DND-41 (cell line): ENCODE measurements around the gene PSMD14.

Experiments
- ATAC-seq: fragments of 200-7000 bp; cut with Tn5 transposase; 3 replicates; pipeline ENCODE4 v1.9.1; 2021; ENCODE audit warnings: low read depth; ENCODE audit not compliant: insufficient read depth
- DNase-seq: peaks from one replicate; pipeline ENCODE4 v3.0.0-alpha.2; 2020
- H2AFZ ChIP-seq: 2 replicates; pipeline ENCODE4 v1.6.0; 2012; ENCODE audit warnings: low read depth, low read length
- H3K27ac ChIP-seq: 2 replicates; pipeline ENCODE4 v1.5.1; 2012; ENCODE audit warnings: low read length, inconsistent platforms
- H3K27me3 ChIP-seq: fragments of 200-600 bp; sonication (generic); 2 replicates; pipeline ENCODE4 v1.6.0; 2012; ENCODE audit warnings: low read length, mild to moderate bottlenecking, inconsistent platforms; ENCODE audit not compliant: insufficient read depth, poor library complexity
- H3K36me3 ChIP-seq: 2 replicates; pipeline ENCODE4 v1.5.1; 2012; ENCODE audit warnings: low read length, inconsistent platforms; ENCODE audit not compliant: insufficient read depth
- H3K4me1 ChIP-seq: 2 replicates; pipeline ENCODE4 v1.5.1; 2012; ENCODE audit warnings: mild to moderate bottlenecking, low read length; ENCODE audit not compliant: insufficient read depth
- H3K4me2 ChIP-seq: 2 replicates; pipeline ENCODE4 v1.6.0; 2012; ENCODE audit warnings: mild to moderate bottlenecking, moderate library complexity, low read length, inconsistent platforms; ENCODE audit not compliant: insufficient read depth
- H3K4me3 ChIP-seq, 2 experiments: fragments of 200-600 bp in 1 of 2; shearing (Covaris generic) in 1 of 2; 2 replicates each; pipeline ENCODE4 v1.5.1; 2012 to 2016; ENCODE audit warnings: inconsistent platforms in 2 of 2, low read length in 2 of 2, mild to moderate bottlenecking in 2 of 2, low read depth in 1 of 2, moderate library complexity in 1 of 2
- H3K79me2 ChIP-seq: 2 replicates; pipeline ENCODE4 v1.6.0; 2012; ENCODE audit warnings: low read length, inconsistent platforms; ENCODE audit not compliant: insufficient read depth
- H3K9ac ChIP-seq: 2 replicates; pipeline ENCODE4 v1.6.0; 2012; ENCODE audit warnings: low read depth, mild to moderate bottlenecking, inconsistent platforms, low read length, moderate library complexity
- H3K9me3 ChIP-seq: 2 replicates; pipeline ENCODE4 v1.5.1; 2012; ENCODE audit warnings: low read length, moderate library complexity, mild to moderate bottlenecking, inconsistent platforms; ENCODE audit not compliant: insufficient read depth, severe bottlenecking
- H4K20me1 ChIP-seq: 2 replicates; pipeline ENCODE4 v1.6.0; 2012; ENCODE audit warnings: low read length; ENCODE audit not compliant: insufficient read depth
- EZH2 ChIP-seq: IDR thresholded peaks from 3 replicates; pipeline ENCODE4 v1.6.1; 2012; ENCODE audit warnings: borderline replicate concordance, low read depth, mild to moderate bottlenecking, moderate library complexity, low read length, inconsistent platforms; ENCODE audit not compliant: severe bottlenecking
- TF ChIP-seq, protein P1 (sequence below): IDR thresholded peaks from 2 replicates; pipeline ENCODE4 v1.5.1; 2012; ENCODE audit warnings: borderline replicate concordance, low read length, moderate library complexity, mild to moderate bottlenecking; ENCODE audit not compliant: poor library complexity, severe bottlenecking; ENCODE audit errors: extremely low read depth

PSMD14 gene

DNA sequence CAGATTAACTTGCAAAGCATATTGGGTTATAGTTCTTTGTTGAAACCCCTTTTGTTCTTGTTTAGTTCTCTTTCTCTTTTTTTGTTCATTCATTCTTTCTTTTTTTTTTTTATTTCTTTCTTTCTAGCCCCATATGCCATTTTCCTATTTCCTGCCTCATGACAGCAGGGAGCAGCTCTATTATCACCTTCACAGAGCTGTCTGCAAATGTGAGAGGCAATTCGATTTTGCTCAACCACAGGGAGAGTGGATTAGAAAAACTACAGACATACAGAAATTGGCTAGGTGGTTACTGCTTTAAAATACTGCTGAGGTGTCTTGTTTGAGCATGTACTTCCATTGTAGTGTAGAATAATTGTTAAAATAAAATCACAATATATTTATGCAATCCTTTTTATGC is 63.6 kb downstream of the PSMD14 start:
- Histone ChIP-seq H3K9me3 (no peaks in the 10 kb centered on the region), H4K20me1 (peaks cover 5% of the 10 kb centered on the region; the same call in 1 of the 2 replicates), H3K9ac (no peak overlapping the region), H3K4me1 (no peaks in the 10 kb centered on the region), H2AFZ (no peak overlapping the region), H3K27ac (no peak overlapping the region), H3K4me2 (no peak overlapping the region), H3K36me3 (peaks cover 63% of the 10 kb centered on the region), H3K79me2 (peaks cover 3% of the 10 kb centered on the region; the same call in 1 of the 2 replicates), H3K27me3 (no peaks in the 10 kb centered on the region), H3K4me3 (no peak overlapping the region)
- no peak for TF ChIP-seq EZH2
- TF ChIP-seq, protein P1, sequence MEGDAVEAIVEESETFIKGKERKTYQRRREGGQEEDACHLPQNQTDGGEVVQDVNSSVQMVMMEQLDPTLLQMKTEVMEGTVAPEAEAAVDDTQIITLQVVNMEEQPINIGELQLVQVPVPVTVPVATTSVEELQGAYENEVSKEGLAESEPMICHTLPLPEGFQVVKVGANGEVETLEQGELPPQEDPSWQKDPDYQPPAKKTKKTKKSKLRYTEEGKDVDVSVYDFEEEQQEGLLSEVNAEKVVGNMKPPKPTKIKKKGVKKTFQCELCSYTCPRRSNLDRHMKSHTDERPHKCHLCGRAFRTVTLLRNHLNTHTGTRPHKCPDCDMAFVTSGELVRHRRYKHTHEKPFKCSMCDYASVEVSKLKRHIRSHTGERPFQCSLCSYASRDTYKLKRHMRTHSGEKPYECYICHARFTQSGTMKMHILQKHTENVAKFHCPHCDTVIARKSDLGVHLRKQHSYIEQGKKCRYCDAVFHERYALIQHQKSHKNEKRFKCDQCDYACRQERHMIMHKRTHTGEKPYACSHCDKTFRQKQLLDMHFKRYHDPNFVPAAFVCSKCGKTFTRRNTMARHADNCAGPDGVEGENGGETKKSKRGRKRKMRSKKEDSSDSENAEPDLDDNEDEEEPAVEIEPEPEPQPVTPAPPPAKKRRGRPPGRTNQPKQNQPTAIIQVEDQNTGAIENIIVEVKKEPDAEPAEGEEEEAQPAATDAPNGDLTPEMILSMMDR: no peak
- ATAC-seq: no peak
- no peak for DNase-seq

DNA sequence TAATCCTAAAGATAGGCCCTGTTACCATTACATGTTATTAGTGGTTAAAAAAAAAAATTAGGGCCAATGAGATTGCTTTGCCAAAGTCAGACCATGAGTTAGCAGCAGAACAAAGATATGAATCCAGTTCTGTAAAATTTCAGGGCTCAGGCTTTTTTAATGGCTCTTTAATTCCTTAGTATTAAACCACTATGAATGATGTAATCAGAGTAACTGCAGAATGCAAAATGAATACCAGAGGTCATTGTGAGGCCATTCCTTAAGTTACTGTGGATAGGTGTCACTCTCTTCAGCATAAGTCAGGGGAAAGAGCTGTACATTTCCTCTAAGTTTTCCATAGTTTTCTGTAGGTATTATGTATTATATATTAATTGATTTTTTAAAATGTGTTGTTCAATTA is 65.7 kb downstream of the PSMD14 start:
- H4K20me1 ChIP-seq: no peaks in the 10 kb centered on the region
- ATAC-seq (no peak), DNase-seq (no peak)
- no peaks in the 10 kb centered on the region; the same call in 1 of the 2 replicates for H3K79me2 ChIP-seq
- no peaks in the 10 kb centered on the region for H3K27me3 ChIP-seq
- no peak overlapping the region for H3K4me3 ChIP-seq
- H3K9me3 ChIP-seq: no peaks in the 10 kb centered on the region
- H3K36me3 ChIP-seq: peaks cover 58% of the 10 kb centered on the region
- no peaks in the 10 kb centered on the region for H3K4me1 ChIP-seq
- no peak overlapping the region for H3K4me2 ChIP-seq
- no peak overlapping the region for H2AFZ ChIP-seq
- no peak overlapping the region for H3K9ac ChIP-seq
- no peak overlapping the region for H3K27ac ChIP-seq
- TF ChIP-seq, protein P1: no peak
- no peak for TF ChIP-seq EZH2

DNA sequence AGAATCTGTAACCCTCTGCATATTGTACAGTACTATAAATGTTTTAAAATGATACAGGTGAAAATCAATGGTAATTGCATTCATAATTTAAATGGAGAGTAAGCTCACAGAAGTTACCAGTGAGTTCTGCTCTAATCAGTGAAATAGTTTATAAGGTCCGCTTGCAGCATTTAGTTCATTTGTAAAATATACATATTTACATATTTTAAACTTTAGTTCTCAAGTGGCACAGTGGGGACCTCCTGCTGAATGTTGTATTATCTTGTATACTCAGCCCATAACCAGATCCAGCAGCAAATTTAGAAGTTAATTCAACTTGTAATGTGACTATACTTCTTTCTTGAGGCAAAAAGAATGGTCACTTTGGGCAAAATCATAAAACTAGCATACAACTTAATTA is 66.2 kb downstream of the PSMD14 start:
- Histone ChIP-seq H3K9ac (no peak overlapping the region), H3K79me2 (peaks cover under 1% of the 10 kb centered on the region; the same call in 1 of the 2 replicates), H3K4me3 (no peak overlapping the region), H3K27ac (no peak overlapping the region), H4K20me1 (no peaks in the 10 kb centered on the region), H3K9me3 (no peaks in the 10 kb centered on the region), H3K27me3 (no peaks in the 10 kb centered on the region), H3K36me3 (peaks cover 56% of the 10 kb centered on the region), H2AFZ (no peak overlapping the region), H3K4me2 (no peak overlapping the region), H3K4me1 (no peaks in the 10 kb centered on the region)
- ATAC-seq (no peak), DNase-seq (no peak)
- TF ChIP-seq, protein P1: no peak
- TF ChIP-seq EZH2: no peak

DNA sequence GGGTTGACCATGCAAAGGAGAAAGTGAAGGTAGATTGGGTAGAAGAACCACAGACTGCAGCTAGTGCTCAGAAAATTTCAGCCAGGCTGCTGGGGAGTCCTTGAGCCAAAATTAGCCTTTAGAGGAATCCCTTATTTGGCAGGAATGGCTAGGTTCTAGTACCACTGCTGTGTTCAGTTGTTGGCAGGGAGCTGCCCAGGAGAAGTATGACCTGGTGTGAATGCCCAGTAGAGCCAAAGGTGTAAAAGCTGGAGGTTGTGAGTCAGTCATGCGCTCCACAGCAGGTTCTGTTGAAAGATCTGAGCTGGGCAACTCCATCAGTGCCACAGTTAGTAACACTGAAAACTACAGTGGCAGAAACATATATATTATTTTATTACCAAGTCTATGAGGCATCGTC is 71.5 kb downstream of the PSMD14 start:
- Histone ChIP-seq H3K9ac (no peak overlapping the region), H3K4me3 (no peak overlapping the region), H3K27ac (no peak overlapping the region), H3K4me1 (peaks cover 10% of the 10 kb centered on the region), H3K27me3 (no peaks in the 10 kb centered on the region), H2AFZ (no peak overlapping the region), H3K4me2 (no peak overlapping the region), H3K36me3 (peaks cover 32% of the 10 kb centered on the region), H3K79me2 (0 out of 2 replicates have a peak, but pooled peaks cover 5% of the 10 kb centered on the region), H3K9me3 (no peaks in the 10 kb centered on the region), H4K20me1 (no peaks in the 10 kb centered on the region)
- DNase-seq: no peak
- no peak for ATAC-seq
- TF ChIP-seq EZH2: no peak
- TF ChIP-seq, protein P1: no peak
